ENCODE data around the gene ADGRD1.
A peak's percentile ranks its signal among the peaks of the same experiment; 100 is the strongest.
"Not testable (repeated sequence)": the region's sequence is repeated elsewhere in the genome, so short reads cannot be mapped to it uniquely, and the experiment has no call there.

ADGRD1 gene

GRCh38 chr12:130953771-130954543, at the start of gene ADGRD1:
Gene ADGRD1, plus strand, starts transcription at chr12:130953907. Its CDS starts 559 bp downstream, at chr12:130954466.
- peak; percentile 40 for DNase-seq

DNA sequence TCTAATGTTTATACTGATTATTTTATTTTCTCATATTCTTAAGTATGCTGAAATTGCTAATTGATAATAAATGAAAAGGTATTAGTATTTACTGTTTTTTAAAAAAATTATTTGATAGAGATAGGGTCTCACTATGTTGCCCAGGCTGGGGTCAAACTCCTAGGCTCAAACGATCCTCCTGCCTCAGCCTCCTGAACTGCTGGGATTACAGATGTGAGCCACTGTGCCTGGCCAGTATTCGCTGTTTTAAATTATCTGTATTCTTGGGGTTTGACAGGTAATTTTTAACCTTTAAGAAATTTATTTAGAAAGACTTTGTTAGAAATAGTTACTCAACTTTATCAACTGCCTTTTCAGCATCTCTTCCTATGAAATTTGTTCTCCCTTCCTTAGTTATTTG, 49.6 kb upstream of the ADGRD1 start:
- DNase-seq: no peak

DNA sequence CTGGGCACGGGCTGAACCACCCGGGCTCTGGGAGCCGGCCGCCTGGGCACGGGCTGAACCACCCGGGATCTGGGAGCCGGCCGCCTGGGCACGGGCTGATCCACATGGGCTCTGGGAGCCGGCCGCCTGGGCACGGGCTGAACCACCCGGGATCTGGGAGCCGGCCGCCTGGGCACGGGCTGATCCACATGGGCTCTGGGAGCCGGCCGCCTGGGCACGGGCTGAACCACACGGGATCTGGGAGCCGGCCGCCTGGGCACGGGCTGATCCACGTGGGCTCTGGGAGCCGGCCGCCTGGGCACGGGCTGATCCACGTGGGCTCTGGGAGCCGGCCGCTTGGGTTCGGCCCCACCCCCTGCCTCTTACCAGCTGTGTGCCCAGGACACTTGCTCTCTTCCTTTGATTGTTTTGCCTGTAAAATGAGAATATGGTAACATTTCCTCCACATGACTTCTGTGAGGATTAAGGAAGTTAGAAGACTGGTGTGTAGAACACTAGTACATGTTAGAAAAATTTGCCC, 48.7 kb upstream of the ADGRD1 start:
- DNase-seq: not testable (repeated sequence)

DNA sequence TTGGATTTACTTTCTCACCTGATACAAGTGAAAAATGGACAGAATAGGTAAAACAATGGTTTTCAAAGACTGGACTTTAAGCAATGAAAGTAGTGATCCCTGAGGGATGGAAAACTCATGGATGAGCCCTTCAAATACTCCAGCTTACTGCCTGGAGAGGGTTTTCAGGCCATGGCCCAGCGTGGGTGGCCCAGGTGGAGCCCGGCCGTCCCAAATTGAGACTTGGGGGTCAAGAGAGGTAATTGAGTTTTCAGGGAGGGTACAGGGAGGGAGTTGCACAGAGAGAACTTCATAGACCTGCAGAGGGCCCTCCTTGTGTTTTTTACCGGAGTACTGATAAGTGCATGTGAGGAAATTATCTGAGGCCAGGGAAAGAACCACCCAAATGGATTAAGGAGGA, 44.6 kb upstream of the ADGRD1 start:
- DNase-seq: no peak

GRCh38 chr12:130911193-130911592, 42.5 kb upstream of the ADGRD1 start:
- no peak for DNase-seq

DNA sequence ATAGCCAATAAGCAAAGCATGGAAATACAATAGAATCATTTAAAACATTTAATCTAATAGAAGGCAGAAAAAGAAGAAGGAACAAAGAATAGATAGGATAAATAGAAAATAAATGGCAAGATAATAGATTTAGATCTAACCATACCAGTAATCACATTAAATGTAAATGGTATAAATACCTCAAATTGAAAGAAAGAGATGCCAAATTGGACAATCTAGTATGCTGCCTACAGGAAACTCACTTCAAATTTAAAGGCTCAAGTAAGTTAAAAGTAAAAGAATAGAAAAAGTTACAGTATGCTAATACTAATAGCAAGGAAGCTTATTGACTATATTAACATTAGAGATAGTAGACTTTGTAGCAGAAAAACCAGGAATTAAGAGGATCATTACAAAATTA, 41.8 kb upstream of the ADGRD1 start:
- no peak for DNase-seq

- DNase-seq: peak; percentile 54
Observed at GRCh38 chr12:130916241-130916911, 37.3 kb upstream of the ADGRD1 start.

DNA sequence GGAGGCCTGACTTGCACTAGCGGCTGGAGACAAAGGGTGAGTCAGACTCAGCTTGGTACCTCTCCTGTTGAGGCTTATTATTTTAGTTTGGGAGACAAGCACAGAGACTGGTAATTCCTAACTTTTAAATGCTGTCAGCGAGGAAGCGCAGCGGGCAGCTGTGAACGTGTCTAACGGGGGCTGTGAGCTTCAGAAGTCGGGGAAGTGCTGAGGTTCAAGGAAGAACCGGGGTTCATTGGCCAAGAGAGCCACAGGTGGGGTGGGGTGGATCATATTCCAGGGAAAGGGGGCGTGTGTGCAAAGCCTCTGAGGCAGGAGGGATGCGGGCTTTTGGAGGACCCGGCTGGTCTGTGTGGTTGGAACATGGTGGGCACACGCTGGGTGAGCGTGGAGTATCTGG, 36.1 kb upstream of the ADGRD1 start:
- DNase-seq: no peak

- DNase-seq: no peak
Observed at GRCh38 chr12:130919086-130919485, 34.6 kb upstream of the ADGRD1 start.

GRCh38 chr12:130920119-130920703, 33.5 kb upstream of the ADGRD1 start:
- DNase-seq: no peak

- peak; percentile 19 for DNase-seq
Observed at GRCh38 chr12:130920723-130921381, 32.9 kb upstream of the ADGRD1 start.

GRCh38 chr12:130922511-130922953, 31.2 kb upstream of the ADGRD1 start:
- DNase-seq: no peak

- DNase-seq: no peak
Observed at GRCh38 chr12:130924966-130925665, 28.6 kb upstream of the ADGRD1 start.

GRCh38 chr12:130925666-130926015, 28.1 kb upstream of the ADGRD1 start:
- DNase-seq: no peak

- DNase-seq: peak; percentile 17
Observed at GRCh38 chr12:130929363-130929762, 24.3 kb upstream of the ADGRD1 start.

GRCh38 chr12:130932061-130932930, 21.4 kb upstream of the ADGRD1 start:
- DNase-seq: peak; percentile 49

- no peak for DNase-seq
Observed at GRCh38 chr12:130933269-130933995, 20.3 kb upstream of the ADGRD1 start.

DNA sequence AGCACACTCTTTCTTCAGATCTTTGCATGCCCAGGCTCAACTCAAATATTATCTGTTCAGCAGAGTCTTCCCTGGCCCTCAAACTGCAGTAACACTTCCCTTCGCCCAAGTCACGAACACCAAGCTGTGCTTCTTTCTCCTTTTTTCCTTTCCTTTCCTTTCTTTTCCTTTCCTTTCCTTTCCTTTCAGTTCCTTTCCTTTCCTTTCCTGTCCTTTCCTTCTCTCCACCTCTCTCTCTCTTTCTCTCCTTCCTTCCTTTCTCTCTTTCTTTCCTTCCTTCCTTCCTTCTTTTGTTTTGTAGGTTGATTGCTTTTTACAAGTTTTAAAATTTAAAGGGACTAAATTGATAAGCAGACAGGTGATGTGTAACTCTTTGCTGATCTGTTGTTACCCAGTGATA, 19.0 kb upstream of the ADGRD1 start:
- no peak for DNase-seq

GRCh38 chr12:130936561-130936960, 17.1 kb upstream of the ADGRD1 start:
- no peak for DNase-seq

DNA sequence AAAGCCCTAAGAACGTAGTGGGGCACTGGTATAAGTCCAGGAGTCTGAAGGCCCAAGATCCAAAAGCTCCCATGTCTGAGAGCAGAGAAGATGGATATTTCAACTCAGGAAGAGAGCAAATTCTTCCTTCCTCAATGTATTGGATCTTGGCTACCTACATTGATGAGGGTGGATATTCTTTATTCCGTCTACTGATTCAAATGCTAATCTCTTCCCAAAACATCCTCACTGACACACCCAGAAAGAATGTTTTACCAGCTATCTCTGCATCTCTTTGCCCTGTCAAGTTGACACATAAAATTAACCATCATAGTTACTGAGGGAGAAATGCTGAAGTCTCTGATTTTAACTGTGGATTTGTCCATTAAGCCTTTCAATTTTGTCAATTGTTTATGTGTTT, 16.6 kb upstream of the ADGRD1 start:
- no peak for DNase-seq

GRCh38 chr12:130937546-130937945, 16.2 kb upstream of the ADGRD1 start:
- DNase-seq: not testable (repeated sequence)

Measured in fibroblast of skin of right biceps (primary cell).